Neural cell (in vitro differentiated cells): ENCODE measurements around the gene PSMA8. TPM values are rescaled to one million over a fixed set of nuclear protein-coding genes. Genes with fewer than 3 reads are reported as not detected.

Experiments
- H2AFZ ChIP-seq: fragments of 200-600, 300-800 bp; sonication (generic), shearing (Covaris generic); 2 replicates; pipeline ENCODE4 v1.6.0; 2014; ENCODE audit warnings: low read depth, mild to moderate bottlenecking, antibody characterized with exemption, low read length, moderate library complexity
- H3F3A ChIP-seq: fragments of 200-600 bp; shearing (Covaris generic); 2 replicates; pipeline ENCODE4 v1.6.1; 2016; ENCODE audit warnings: mild to moderate bottlenecking, moderate library complexity, mixed read lengths, antibody characterized with exemption, low read length; ENCODE audit not compliant: insufficient read depth, poor library complexity, severe bottlenecking
- H3K27ac ChIP-seq: fragments of 200-600, 300-800 bp; sonication (generic), shearing (Covaris generic); 2 replicates; pipeline ENCODE4 v1.5.1; 2014; ENCODE audit warnings: mild to moderate bottlenecking, low read length, moderate library complexity
- H3K27me3 ChIP-seq: fragments of 300-800, 200-600 bp; sonication (generic), shearing (Covaris generic); 2 replicates; pipeline ENCODE4 v1.6.0; 2014; ENCODE audit warnings: mild to moderate bottlenecking, low read depth, low read length, moderate library complexity; ENCODE audit not compliant: insufficient read depth
- H3K36me3 ChIP-seq: fragments of 300-800, 200-600 bp; sonication (generic), shearing (Covaris generic); 2 replicates; pipeline ENCODE4 v1.5.1; 2014; ENCODE audit warnings: mild to moderate bottlenecking, antibody characterized with exemption, low read length, moderate library complexity; ENCODE audit not compliant: insufficient read depth
- H3K4me2 ChIP-seq: fragments of 300-800, 200-600 bp; sonication (generic), shearing (Covaris generic); 2 replicates; pipeline ENCODE4 v1.6.0; 2014; ENCODE audit warnings: mild to moderate bottlenecking, low read length
- H3K4me3 ChIP-seq: fragments of 300-800, 200-600 bp; sonication (generic), shearing (Covaris generic); 2 replicates; pipeline ENCODE4 v1.5.1; 2014; ENCODE audit warnings: mild to moderate bottlenecking, low read length, moderate library complexity
- H3K79me2 ChIP-seq: fragments of 200-600 bp; shearing (Covaris generic); replicated peaks from 2 replicates; pipeline ENCODE4 v1.6.0; 2014; ENCODE audit warnings: mild to moderate bottlenecking, low read length, moderate library complexity; ENCODE audit not compliant: insufficient read depth
- H3K9ac ChIP-seq: fragments of 300-800, 200-600 bp; sonication (generic), shearing (Covaris generic); 2 replicates; pipeline ENCODE4 v1.6.1; 2016; ENCODE audit warnings: mild to moderate bottlenecking, low read length, mixed read lengths
- H3K9me2 ChIP-seq: fragments of 200-600 bp; shearing (Covaris generic); 2 replicates; pipeline ENCODE4 v1.6.1; 2016; ENCODE audit warnings: mild to moderate bottlenecking, low read length, mixed read lengths; ENCODE audit not compliant: insufficient read depth
- H3K9me3 ChIP-seq: fragments of 200-600, 300-800 bp; sonication (generic), shearing (Covaris generic); 2 replicates; pipeline ENCODE4 v1.6.1; 2016; ENCODE audit warnings: mild to moderate bottlenecking, mixed run types, low read length, moderate library complexity, mixed read lengths
- H4K20me1 ChIP-seq: fragments of 200-600 bp; shearing (Covaris generic); 2 replicates; pipeline ENCODE4 v1.6.1; 2016; ENCODE audit warnings: mild to moderate bottlenecking, mixed run types; ENCODE audit not compliant: insufficient read depth
- EZH2 ChIP-seq: fragments of 200-600, 300-800 bp; shearing (Covaris generic), sonication (generic); IDR thresholded peaks from 2 replicates; pipeline ENCODE4 v1.6.1; 2014; ENCODE audit warnings: antibody characterized with exemption, low read length, borderline replicate concordance, mild to moderate bottlenecking; ENCODE audit not compliant: insufficient read depth, poor library complexity, severe bottlenecking
- MXI1 ChIP-seq: fragments of 450-650 bp; conservative IDR thresholded peaks from 2 replicates; pipeline ENCODE4 v1.6.1; 2014; ENCODE audit warnings: antibody characterized with exemption, mild to moderate bottlenecking; ENCODE audit not compliant: poor library complexity, severe bottlenecking
- RAD21 ChIP-seq: fragments of 450-650 bp; conservative IDR thresholded peaks from 2 replicates; pipeline ENCODE4 v1.6.1; 2014; ENCODE audit warnings: antibody characterized with exemption, mild to moderate bottlenecking, moderate library complexity
- REST ChIP-seq: IDR thresholded peaks from 2 replicates; pipeline ENCODE4 v1.6.1; 2012; ENCODE audit warnings: borderline replicate concordance
- SMC3 ChIP-seq: fragments of 450-650 bp; conservative IDR thresholded peaks from 2 replicates; pipeline ENCODE4 v1.6.1; 2014; ENCODE audit warnings: antibody characterized with exemption, mild to moderate bottlenecking, moderate library complexity; ENCODE audit not compliant: poor library complexity
- polyA plus RNA-seq: library from polyadenylated mRNA; depleted of rRNA; stranded (reverse); fragments of >200 nt; gene quantifications from 2 replicates; pipeline ENCODE4 v1.2.3, GENCODE V29; 2014
- TF ChIP-seq, protein P1 (sequence below): fragments of 450-650 bp; IDR thresholded peaks from 2 replicates; pipeline ENCODE4 v1.5.1; 2014; ENCODE audit warnings: antibody characterized with exemption, mild to moderate bottlenecking, moderate library complexity; ENCODE audit not compliant: poor library complexity, severe bottlenecking

Gene PSMA8
- polyA plus RNA-seq, 1 donor from 2014 or later = not detected

DNA sequence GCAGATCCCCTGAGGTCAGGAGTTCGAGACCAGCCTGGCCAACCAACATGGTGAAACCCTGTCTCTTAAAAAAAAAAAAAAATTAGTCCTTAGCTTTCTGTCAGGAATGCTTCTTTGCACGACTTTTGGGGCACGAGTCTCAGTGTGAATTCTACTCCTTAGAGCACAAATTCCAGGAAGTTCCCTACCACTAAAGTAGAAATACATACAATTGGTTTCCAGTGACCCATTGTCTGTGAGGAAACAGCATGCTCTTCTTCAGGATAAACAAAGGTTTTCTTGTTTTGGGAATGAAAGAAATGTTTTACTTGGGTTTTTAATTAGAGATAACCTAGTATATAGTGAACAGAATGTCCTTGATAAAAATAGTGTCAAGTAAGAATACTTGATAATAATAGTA is 23.7 kb downstream of the PSMA8 start:
- H3F3A ChIP-seq = no peaks in the 10 kb centered on the region
- H3K9me2 ChIP-seq = no peaks in the 10 kb centered on the region
- TF ChIP-seq REST = no peak
- TF ChIP-seq SMC3 = no peak
- TF ChIP-seq MXI1 = no peak
- no peak for TF ChIP-seq RAD21
- no peak for TF ChIP-seq EZH2
- H3K4me2 ChIP-seq = no peak overlapping the region
- H3K9me3 ChIP-seq = no peaks in the 10 kb centered on the region
- H2AFZ ChIP-seq = no peak overlapping the region
- no peak overlapping the region for H3K4me3 ChIP-seq
- H3K27ac ChIP-seq = no peak overlapping the region
- H3K9ac ChIP-seq = no peak overlapping the region
- H3K36me3 ChIP-seq = no peaks in the 10 kb centered on the region
- H3K79me2 ChIP-seq = no peaks in the 10 kb centered on the region
- no peaks in the 10 kb centered on the region for H4K20me1 ChIP-seq
- no peaks in the 10 kb centered on the region for H3K27me3 ChIP-seq

DNA sequence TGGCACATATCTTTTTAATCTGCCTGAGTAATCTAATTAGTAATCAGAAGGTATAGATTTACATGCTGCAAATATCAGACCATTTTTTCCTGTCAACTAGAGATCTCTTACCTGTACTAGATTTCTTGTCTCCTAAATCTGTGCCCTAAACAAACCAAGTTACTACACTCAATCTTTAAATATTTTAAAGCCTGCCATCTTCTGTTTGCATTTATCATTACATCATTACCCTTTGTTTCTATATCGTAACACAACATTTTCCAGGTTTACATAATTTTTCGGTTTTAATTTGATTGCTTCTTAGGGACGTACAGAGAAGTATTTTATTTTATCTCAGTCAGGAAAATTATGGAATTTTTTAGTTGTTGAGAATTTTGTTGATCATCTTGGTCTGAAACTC is 25.7 kb downstream of the PSMA8 start:
- Histone ChIP-seq H4K20me1 (no peaks in the 10 kb centered on the region), H3K9me3 (no peaks in the 10 kb centered on the region), H3K9ac (no peak overlapping the region), H3K9me2 (no peaks in the 10 kb centered on the region), H3K4me3 (no peak overlapping the region), H3K79me2 (no peaks in the 10 kb centered on the region), H2AFZ (no peak overlapping the region), H3K36me3 (no peaks in the 10 kb centered on the region), H3K27me3 (no peaks in the 10 kb centered on the region), H3K4me2 (no peak overlapping the region), H3F3A (no peaks in the 10 kb centered on the region), H3K27ac (no peak overlapping the region)
- TF ChIP-seq, protein P1, sequence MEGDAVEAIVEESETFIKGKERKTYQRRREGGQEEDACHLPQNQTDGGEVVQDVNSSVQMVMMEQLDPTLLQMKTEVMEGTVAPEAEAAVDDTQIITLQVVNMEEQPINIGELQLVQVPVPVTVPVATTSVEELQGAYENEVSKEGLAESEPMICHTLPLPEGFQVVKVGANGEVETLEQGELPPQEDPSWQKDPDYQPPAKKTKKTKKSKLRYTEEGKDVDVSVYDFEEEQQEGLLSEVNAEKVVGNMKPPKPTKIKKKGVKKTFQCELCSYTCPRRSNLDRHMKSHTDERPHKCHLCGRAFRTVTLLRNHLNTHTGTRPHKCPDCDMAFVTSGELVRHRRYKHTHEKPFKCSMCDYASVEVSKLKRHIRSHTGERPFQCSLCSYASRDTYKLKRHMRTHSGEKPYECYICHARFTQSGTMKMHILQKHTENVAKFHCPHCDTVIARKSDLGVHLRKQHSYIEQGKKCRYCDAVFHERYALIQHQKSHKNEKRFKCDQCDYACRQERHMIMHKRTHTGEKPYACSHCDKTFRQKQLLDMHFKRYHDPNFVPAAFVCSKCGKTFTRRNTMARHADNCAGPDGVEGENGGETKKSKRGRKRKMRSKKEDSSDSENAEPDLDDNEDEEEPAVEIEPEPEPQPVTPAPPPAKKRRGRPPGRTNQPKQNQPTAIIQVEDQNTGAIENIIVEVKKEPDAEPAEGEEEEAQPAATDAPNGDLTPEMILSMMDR = peak; percentile 39
- TF ChIP-seq EZH2 (no peak), SMC3 (no peak), RAD21 (no peak), REST (no peak)
